Dermis blood vessel endothelial cell (primary cell): Measurements from ENCODE around the gene CLCN4. TPM values are rescaled to one million over a fixed set of nuclear protein-coding genes. Genes with fewer than 3 reads are reported as not detected.

Source experiments
- DNase-seq: peaks from one replicate; pipeline ENCODE4 v3.0.0; 2010
- total RNA-seq: library from RNA; depleted of rRNA; stranded (reverse); fragments of >200 nt; gene quantifications from 2 replicates; pipeline ENCODE4 v1.2.3, GENCODE V29; 2014

CLCN4 gene
- 6.5 and 9.6 TPM in 2 replicates for total RNA-seq

- DNase-seq: peak; percentile 57
Measured at GRCh38 chrX:10156199-10157031, at the start of gene CLCN4. Gene CLCN4, plus strand, starts transcription at chrX:10156975. Its CDS starts 28,058 bp downstream, at chrX:10185033.

DNA sequence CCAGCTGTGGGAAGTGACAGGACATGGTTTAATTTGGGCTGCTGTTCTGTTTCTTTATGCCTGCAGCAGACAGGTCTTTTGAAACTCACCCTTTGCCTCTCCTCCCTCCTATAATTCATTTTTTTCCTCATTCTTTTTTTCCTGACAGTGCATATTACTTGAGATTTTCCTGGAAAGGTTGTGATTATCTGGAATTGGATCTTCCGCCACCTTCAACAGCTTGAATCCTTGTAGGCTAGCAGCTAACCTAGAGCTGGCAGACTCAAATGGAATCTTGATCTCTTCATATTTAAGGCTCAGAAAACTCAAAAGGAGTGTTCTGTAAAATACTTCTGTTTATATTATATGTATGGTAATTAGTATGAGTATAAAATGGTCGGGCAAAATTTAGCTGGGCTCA is 49.3 kb upstream of the CLCN4 start:
- no peak for DNase-seq

- DNase-seq: no peak
Measured at GRCh38 chrX:10108288-10108687, 48.5 kb upstream of the CLCN4 start.

DNA sequence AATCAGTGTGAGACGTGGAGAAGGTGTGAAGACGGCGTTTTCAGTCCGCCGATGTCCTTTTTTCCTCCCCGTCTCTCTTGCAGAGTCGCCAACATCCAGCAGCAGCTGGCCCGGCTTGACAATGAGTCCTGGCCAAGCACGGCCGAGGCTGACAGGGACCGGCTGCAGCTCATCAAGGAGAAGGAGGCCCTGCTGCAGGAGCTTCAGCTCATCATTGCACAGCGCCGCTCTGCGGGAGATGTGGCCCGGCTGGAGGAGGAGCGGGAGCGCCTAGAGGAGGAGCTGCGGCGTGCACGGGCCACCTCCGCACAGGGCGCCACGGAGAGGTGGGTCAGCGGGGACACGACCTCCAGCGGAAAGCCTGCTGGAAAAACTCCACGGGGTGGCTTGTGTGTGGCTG is 47.1 kb upstream of the CLCN4 start:
- no peak for DNase-seq

- DNase-seq: no peak
Measured at GRCh38 chrX:10110316-10110935, 46.3 kb upstream of the CLCN4 start.

DNA sequence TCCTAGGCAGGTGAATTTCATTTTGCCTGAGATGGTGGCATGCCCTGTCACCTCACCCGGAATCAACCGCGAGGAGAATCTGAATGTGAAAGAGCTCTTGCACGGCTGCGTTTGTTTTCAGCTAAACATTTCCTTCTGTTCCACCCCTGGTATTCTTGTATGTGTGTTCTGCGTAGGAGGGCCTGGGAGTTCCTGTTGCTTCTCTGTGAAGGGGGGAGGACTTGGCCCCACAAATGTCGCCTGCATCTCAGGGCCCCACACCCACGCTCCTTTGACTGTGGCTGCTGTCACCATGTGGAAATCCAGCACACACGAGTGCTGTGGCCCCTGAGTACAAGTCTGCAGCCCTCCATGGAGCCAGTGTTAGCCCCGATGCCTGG is 45.8 kb upstream of the CLCN4 start:
- peak; percentile 42 for DNase-seq

DNA sequence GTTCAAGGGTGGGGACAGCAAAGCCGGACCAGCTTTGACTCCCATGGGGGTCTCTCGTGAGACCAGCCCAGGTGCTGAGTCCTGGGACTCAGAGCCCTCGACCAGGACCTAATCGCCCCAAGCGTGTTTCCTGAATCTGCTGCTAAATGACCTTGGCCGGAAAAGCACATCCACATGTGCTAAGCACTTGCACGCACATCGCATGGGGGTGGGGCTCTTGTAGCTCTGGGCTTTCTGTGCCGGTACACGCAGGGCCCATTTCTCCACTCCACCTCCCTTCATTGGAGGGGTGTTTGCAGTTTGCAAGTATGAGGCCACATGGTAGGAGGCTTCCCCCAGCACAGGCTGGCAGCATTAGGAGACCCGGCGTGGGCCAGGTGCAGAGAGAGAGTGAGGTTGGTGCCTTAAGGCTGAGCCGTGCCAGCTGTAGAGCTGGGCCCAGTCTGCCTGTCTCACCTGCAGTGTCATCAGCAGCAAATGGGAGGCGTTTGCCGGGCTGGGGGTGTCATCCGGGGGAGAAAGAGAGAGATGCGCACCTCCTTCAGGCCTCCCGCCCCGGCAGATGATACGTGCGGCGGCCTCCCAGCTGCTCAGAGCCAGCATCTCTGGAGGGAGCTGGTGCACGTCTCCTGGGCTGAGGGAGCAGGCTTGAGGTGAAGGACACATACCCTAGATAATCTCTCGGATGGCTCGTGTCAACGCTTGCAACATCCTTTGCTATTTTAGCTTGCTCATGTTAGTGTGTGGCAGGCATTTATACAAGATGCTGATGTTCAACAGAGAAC is 45.2 kb upstream of the CLCN4 start:
- DNase-seq: peak; percentile 79

DNA sequence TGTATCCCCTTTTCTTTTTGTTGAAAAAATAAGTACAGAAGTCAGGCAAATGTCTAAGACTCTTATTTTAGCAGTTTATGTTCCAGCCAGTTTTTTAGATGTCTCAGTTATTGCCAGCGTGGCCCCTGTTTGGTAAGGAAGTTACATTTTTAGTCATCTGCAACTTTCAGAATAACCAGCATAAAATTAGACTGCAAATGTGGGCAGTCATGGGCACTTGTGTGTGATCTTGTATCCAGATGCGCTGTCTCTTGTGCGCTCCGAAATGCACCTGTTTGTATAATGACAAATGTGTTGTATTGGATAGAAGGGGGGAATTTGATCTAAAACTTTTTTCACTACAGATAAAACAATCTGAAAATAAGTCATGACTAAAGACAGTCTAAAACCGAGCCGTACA is 44.3 kb upstream of the CLCN4 start:
- no peak for DNase-seq

GRCh38 chrX:10115082-10115481 is 41.7 kb upstream of the CLCN4 start:
- DNase-seq: no peak

DNA sequence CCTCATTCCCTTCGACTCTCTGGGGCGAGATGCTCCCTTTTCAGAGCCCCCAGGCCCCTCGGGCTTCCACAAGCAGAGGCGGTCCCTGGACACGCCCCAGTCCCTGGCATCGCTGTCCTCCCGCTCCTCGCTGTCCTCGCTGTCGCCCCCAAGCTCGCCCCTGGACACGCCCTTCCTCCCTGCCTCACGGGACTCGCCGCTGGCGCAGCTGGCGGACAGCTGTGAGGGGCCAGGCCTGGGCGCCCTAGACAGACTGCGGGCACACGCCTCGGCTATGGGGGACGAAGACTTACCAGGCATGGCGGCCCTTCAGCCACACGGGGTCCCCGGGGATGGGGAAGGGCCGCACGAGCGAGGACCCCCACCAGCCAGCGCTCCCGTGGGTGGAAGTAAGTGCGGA is 39.5 kb upstream of the CLCN4 start:
- DNase-seq: no peak

DNA sequence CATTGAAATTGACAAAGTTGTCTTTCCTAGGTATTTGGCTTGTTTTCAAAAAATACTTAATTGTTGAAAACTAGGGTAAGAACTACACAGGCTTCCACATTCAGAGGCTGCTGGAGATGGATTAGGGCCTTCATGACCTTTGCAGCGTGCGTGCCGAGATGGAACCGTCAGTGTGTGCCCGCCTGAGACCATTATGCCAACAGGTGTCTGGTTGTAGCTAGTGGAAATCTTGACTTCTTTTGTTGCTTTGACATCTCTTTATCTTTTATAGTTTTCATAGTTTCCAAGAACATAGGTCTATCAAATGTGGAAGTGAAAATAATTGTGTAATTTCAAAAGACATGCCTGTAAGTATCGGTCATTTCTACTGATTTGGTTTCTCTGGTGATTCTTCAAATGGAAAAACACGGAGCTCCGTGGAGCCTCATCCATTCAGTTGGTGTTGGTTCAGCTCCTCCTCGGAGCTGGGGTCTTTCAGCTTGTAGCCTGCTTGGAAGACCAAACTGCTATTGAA is 38.9 kb upstream of the CLCN4 start:
- no peak for DNase-seq

DNA sequence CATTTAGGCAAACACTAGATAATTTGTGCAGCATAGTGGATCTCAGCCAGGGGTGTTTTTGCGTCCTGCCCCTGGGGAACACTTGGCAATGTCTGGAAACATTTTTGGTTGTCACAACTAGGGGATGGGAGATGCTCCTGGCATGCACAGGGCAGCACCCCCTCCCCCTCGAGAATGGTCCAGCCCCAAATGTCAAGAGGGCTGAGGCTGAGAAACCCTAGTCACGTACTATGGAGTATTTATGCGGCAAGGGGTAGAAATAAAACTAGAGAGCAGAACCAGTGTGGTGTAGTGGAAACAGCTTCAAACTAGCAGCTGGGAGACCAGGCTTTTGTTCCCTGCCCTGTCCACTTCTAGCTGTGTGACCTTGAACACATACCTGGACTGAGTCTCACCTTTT is 38.2 kb upstream of the CLCN4 start:
- DNase-seq: no peak

GRCh38 chrX:10119399-10119990 is 37.3 kb upstream of the CLCN4 start:
- DNase-seq: peak; percentile 86

DNA sequence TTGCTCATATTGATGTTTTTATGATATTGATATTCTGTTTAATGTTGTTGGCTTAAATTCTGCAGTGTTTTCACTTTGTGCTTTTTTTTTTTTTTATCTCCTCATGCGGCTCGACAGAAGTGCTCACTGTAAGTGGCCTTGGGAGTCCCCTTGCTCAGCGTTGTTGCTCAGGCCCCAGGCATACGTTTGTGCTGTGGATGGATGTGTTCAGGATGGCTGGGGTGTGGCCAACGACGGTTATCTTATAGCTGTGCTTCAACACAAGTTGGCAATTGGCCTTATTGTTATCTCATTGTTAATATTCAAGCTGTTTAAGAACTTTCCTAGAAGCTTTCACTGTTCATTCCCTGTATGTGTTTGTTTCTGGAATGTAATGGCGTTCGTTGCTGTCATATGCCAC is 36.4 kb upstream of the CLCN4 start:
- no peak for DNase-seq

DNA sequence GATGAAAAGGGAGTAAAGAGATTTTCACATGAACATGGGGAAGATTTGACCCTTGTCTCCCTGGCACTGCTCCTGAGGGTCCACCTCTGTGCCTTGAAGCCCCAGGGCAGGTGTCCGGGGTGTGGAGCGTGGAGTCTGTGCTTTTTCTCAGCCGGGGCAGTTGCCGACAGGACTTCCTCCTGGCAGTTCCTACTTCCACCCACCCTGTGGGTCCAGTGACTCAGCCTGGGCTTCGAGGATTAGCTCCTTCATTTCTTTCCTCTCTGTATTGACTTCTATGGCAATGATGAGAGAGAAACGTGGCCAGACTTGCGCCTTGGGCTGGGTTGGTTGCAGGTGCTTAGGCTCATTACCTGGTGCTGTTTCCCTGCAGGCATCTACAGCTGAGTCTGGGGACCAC is 35.9 kb upstream of the CLCN4 start:
- peak; percentile 32 for DNase-seq

- DNase-seq: peak; percentile 12
Measured at GRCh38 chrX:10121787-10122186, 35.0 kb upstream of the CLCN4 start.

GRCh38 chrX:10124506-10125247 is 32.1 kb upstream of the CLCN4 start:
- no peak for DNase-seq

DNA sequence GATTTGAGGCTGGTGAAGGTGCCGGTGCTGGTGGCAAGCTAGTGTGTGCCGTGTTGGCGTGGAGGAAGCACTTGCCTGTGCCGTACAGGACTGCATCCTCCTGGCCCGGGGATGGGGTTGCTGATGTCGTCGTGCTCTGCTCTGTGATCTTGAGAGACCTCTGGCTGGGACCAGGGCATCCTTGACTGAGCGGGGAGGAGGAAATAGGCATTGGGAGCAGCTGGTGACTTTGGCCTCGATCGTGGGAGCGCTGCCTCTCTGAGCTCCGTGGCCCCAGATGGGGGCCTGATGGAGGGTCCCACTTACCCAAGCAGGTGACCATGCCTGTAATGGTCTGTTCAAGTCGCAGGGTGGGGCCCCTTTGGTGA is 31.5 kb upstream of the CLCN4 start:
- no peak for DNase-seq

DNA sequence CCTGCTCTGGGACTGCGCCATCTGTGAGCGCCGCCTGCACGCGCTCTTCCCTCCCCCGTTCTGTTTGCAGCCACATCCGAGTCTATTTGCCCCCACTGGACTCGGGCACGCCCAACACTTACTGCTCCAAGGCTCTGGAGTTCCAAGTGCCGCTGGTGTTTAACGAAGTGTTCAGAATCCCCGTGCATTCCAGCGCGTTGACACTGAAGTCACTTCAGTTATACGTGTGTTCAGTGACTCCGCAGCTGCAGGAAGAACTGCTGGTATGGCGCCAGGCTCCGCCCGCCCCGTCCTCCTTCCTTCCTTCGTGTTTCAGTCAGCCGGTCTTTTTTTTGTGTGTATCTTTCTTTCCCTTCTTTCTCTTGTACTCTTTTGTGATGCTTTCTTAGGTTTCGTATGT is 30.7 kb upstream of the CLCN4 start:
- no peak for DNase-seq

- no peak for DNase-seq
Measured at GRCh38 chrX:10126834-10127233, 29.9 kb upstream of the CLCN4 start.

DNA sequence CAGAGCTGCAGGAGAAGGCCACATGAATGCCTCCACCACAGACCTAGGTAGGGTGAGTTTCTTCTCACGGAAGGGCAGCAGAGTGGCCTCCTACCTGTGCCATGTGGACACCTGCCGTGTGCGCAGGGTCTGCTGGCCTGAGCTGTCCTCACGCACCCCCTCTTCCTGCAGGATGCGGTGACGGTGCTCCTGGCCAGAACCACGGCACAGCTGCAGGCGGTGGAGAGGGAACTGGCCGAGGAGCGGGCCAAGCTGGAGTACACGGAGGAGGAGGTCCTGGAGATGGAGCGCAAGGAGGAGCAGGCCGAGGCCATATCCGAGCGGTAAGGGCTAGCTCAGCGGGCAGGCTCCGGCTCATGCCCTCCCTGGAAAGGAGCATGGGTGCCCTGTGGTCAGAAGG is 28.4 kb upstream of the CLCN4 start:
- no peak for DNase-seq

DNA sequence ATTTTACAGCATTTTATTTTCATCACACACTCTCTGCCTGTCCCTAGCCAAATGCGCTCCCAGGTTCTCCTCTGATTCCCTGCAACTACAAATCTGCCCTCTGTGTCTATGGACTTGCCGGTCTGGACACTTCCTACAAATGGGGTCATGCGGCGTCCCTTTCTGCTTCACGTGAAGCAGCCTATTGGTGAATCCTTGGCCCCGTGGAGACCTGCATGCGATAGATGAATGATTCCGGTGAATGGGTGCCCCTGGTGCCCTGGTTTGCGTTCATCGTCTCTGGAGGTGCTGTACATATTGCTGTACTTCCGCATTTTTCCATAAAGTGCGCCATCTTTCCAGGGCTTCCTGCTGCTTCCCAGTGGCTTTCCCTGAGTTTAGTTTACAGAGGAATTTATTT is 27.5 kb upstream of the CLCN4 start:
- DNase-seq: no peak
